ENCODE results near the gene TSPO. TPM values are rescaled to one million over a fixed set of nuclear protein-coding genes. Genes with fewer than 3 reads are reported as not detected.
"Not testable (repeated sequence)": the region's sequence is repeated elsewhere in the genome, so short reads cannot be mapped to it uniquely, and the experiment has no call there.

Gene TSPO
- total RNA-seq, 2 experiments from 2014 or later = 43.8 to 45.6 TPM

GRCh38 chr22:43144949-43145348 is 6.4 kb upstream of the TSPO start:
- Histone ChIP-seq H3K4me3 (ENCODE audit: low read length) (no peak overlapping the region), H3K36me3 (ENCODE audit: insufficient read depth, low read length) (peaks cover 10% of the 10 kb centered on the region), H3K4me1 (ENCODE audit: insufficient read depth, low read length) (peaks cover 30% of the 10 kb centered on the region), H3K9me3 (ENCODE audit: control insufficient read depth in 1 of 2, insufficient read depth in 1 of 2, low read length in 2 of 2) (peaks cover 0 to 4% of the 10 kb centered on the region in 2 experiments), H3K27ac (ENCODE audit: low read depth in 1 of 2, low read length in 2 of 2) (no peak overlapping the region), H3K27me3 (ENCODE audit: control insufficient read depth in 1 of 2, insufficient read depth in 2 of 2, low read length in 2 of 2) (no peaks in the 10 kb centered on the region)
- Mint-ChIP-seq H3K27me3 (no peaks in the 10 kb centered on the region), H3K36me3 (ENCODE audit: low read depth) (peaks cover 13% of the 10 kb centered on the region), H3K4me3 (no peak overlapping the region), H3K27ac (peak overlapping the region; percentile 30), H3K4me1 (ENCODE audit: low read depth) (peaks cover 30% of the 10 kb centered on the region), H3K9me3 (no peaks in the 10 kb centered on the region)
- intact Hi-C loops (cut with DNase I, micrococcal nuclease) = loop anchor here in 1 of 2 experiments (10.0 kb wide), 1 partner anchor 130 kb away; the partner anchor contains the start of gene PACSIN2
- DNase-seq (no peak), ATAC-seq (ENCODE audit: poor library complexity) (no peak)
- TF ChIP-seq, protein P1, sequence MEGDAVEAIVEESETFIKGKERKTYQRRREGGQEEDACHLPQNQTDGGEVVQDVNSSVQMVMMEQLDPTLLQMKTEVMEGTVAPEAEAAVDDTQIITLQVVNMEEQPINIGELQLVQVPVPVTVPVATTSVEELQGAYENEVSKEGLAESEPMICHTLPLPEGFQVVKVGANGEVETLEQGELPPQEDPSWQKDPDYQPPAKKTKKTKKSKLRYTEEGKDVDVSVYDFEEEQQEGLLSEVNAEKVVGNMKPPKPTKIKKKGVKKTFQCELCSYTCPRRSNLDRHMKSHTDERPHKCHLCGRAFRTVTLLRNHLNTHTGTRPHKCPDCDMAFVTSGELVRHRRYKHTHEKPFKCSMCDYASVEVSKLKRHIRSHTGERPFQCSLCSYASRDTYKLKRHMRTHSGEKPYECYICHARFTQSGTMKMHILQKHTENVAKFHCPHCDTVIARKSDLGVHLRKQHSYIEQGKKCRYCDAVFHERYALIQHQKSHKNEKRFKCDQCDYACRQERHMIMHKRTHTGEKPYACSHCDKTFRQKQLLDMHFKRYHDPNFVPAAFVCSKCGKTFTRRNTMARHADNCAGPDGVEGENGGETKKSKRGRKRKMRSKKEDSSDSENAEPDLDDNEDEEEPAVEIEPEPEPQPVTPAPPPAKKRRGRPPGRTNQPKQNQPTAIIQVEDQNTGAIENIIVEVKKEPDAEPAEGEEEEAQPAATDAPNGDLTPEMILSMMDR (IDR thresholded peaks at IDR 0.05) = no peak
- CTCF ChIA-PET = no interaction called here
- POLR2A ChIA-PET = interaction anchor here (4.7 kb wide), 1 partner anchor 43 kb away, joined by 28 read pairs; the partner anchor contains the start of gene TTLL12

- H3K9me3 Mint-ChIP-seq; H3K27ac ChIP-seq (ENCODE audit: low read depth in 1 of 2, low read length in 2 of 2); H3K4me3 Mint-ChIP-seq; H3K4me3 ChIP-seq (ENCODE audit: low read length); H3K27me3 ChIP-seq (ENCODE audit: control insufficient read depth in 1 of 2, insufficient read depth in 2 of 2, low read length in 2 of 2); H3K36me3 Mint-ChIP-seq (ENCODE audit: low read depth); CTCF ChIA-PET; DNase-seq; H3K9me3 ChIP-seq (ENCODE audit: control insufficient read depth in 1 of 2, insufficient read depth in 1 of 2, low read length in 2 of 2); H3K27ac Mint-ChIP-seq; H3K27me3 Mint-ChIP-seq; H3K36me3 ChIP-seq (ENCODE audit: insufficient read depth, low read length); ATAC-seq (ENCODE audit: poor library complexity): not testable (repeated sequence)
- H3K4me1 ChIP-seq (ENCODE audit: insufficient read depth, low read length) = peaks cover 30% of the 10 kb centered on the region
- intact Hi-C loops (cut with DNase I, micrococcal nuclease) = loop anchor here in 1 of 2 experiments (10.0 kb wide), 1 partner anchor 131 kb away; the partner anchor contains the start of gene PACSIN2
- H3K4me1 Mint-ChIP-seq (ENCODE audit: low read depth) = peaks cover 30% of the 10 kb centered on the region
- POLR2A ChIA-PET = interaction anchor here (4.7 kb wide), 1 partner anchor 42 kb away, joined by 28 read pairs; the partner anchor contains the start of gene TTLL12
These were observed 6.0 kb upstream of the TSPO start for GRCh38 chr22:43145371-43145770.

DNA sequence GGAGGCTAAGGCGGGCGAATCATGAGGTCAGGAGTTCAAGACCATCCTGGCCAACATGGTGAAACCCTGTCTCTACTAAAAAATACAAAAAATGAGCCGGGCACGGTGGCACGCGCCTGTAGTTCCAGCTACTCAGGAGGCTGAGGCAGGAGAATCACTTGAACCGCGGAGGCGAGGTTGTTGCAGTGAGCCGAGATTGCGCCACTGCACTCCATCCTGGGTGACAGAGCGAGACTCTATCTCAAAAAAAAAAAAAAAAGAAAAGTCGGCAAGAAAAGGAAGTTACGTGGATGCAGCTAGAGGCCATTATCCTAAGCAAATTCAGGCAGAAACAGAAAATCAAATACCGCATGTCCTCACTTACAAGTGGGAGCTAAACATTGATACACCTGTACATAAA is 5.0 kb upstream of the TSPO start:
- H3K36me3 Mint-ChIP-seq (ENCODE audit: low read depth); H3K4me3 ChIP-seq (ENCODE audit: low read length); ATAC-seq (ENCODE audit: poor library complexity); H3K27me3 Mint-ChIP-seq; H3K9me3 ChIP-seq (ENCODE audit: control insufficient read depth in 1 of 2, insufficient read depth in 1 of 2, low read length in 2 of 2); H3K36me3 ChIP-seq (ENCODE audit: insufficient read depth, low read length); CTCF ChIA-PET; H3K27me3 ChIP-seq (ENCODE audit: control insufficient read depth in 1 of 2, insufficient read depth in 2 of 2, low read length in 2 of 2); H3K27ac ChIP-seq (ENCODE audit: low read depth in 1 of 2, low read length in 2 of 2); H3K9me3 Mint-ChIP-seq: not testable (repeated sequence)
- POLR2A ChIA-PET = interaction anchor here (0.6 to 4.7 kb wide), 2 partner anchors 12 to 41 kb away, joined by 3 to 28 read pairs; partner anchors contain the start of gene TTLL12
- intact Hi-C loops (cut with DNase I, micrococcal nuclease) = loop anchor here in 1 of 2 experiments (10.0 kb wide), 1 partner anchor 132 kb away; the partner anchor contains the start of gene PACSIN2
- Mint-ChIP-seq H3K27ac (peak overlapping the region; percentile 75), H3K4me3 (peak overlapping the region; percentile 20), H3K4me1 (ENCODE audit: low read depth) (peaks cover 35% of the 10 kb centered on the region)
- H3K4me1 ChIP-seq (ENCODE audit: insufficient read depth, low read length) = peaks cover 38% of the 10 kb centered on the region
- DNase-seq = peak in 2 of 14 experiments; percentile 33 to 45

- POLR2A ChIA-PET = no interaction called here
- CTCF ChIA-PET = no interaction called here
- Histone ChIP-seq H3K4me3 (ENCODE audit: low read length) (no peak overlapping the region), H3K36me3 (ENCODE audit: insufficient read depth, low read length) (no peaks in the 10 kb centered on the region), H3K4me1 (ENCODE audit: insufficient read depth, low read length) (peaks cover 31% of the 10 kb centered on the region), H3K9me3 (ENCODE audit: control insufficient read depth in 1 of 2, insufficient read depth in 1 of 2, low read length in 2 of 2) (peaks cover 0 to 4% of the 10 kb centered on the region in 2 experiments), H3K27ac (ENCODE audit: low read depth in 1 of 2, low read length in 2 of 2) (no peak overlapping the region), H3K27me3 (ENCODE audit: control insufficient read depth in 1 of 2, insufficient read depth in 2 of 2, low read length in 2 of 2) (no peaks in the 10 kb centered on the region)
- TF ChIP-seq, protein P1 (IDR thresholded peaks at IDR 0.05) = no peak
- DNase-seq = peak in 1 of 14 experiments; percentile 30
- Mint-ChIP-seq H3K27me3 (no peaks in the 10 kb centered on the region), H3K9me3 (no peaks in the 10 kb centered on the region), H3K4me1 (ENCODE audit: low read depth) (peaks cover 35% of the 10 kb centered on the region), H3K36me3 (ENCODE audit: low read depth) (peaks cover 4% of the 10 kb centered on the region), H3K4me3 (peak overlapping the region; percentile 79), H3K27ac (peak overlapping the region; percentile 75)
- intact Hi-C loops (cut with DNase I, micrococcal nuclease) = loop anchor here in 1 of 2 experiments (10.0 kb wide), 1 partner anchor 133 kb away; the partner anchor contains the start of gene PACSIN2
- no peak for ATAC-seq (ENCODE audit: poor library complexity)
These were observed 3.5 kb upstream of the TSPO start for GRCh38 chr22:43147821-43148220.

Measured in CD4-positive, alpha-beta T cell (primary cell).